Right renal pelvis (tissue), 4 donors: ENCODE measurements around the gene ACKR2. TPM values are rescaled to one million over a fixed set of nuclear protein-coding genes. Genes with fewer than 3 reads are reported as not detected.

Experiments used
- DNase-seq, 4 donors: peaks; one replicate each; pipeline ENCODE4 v3.0.0-alpha.2; 2013; ENCODE audit warnings: low read depth in 4 of 4, low spot score in 3 of 4, missing footprints in 1 of 4
- polyA plus RNA-seq, 4 donors: library from polyadenylated mRNA; unstranded; fragments of 120-200 nt; gene quantifications; one replicate each; pipeline ENCODE4 v1.2.1, GENCODE V29; 2013; ENCODE audit not compliant: insufficient read length in 4 of 4

The ACKR2 gene
- polyA plus RNA-seq, 4 donors = 2.0 to 2.6 (median 2.3) TPM

GRCh38 chr3:42853739-42854302 lies 44.6 kb downstream of the ACKR2 start:
- no peak for DNase-seq

GRCh38 chr3:42855219-42855546 lies 45.9 kb downstream of the ACKR2 start:
- no peak for DNase-seq

GRCh38 chr3:42855547-42856380 lies 46.5 kb downstream of the ACKR2 start:
- DNase-seq = no peak

- no peak for DNase-seq
These were observed 47.3 kb downstream of the ACKR2 start for GRCh38 chr3:42856544-42856943.

- DNase-seq = no peak
These were observed 55.2 kb downstream of the ACKR2 start for GRCh38 chr3:42864321-42864950.

DNA sequence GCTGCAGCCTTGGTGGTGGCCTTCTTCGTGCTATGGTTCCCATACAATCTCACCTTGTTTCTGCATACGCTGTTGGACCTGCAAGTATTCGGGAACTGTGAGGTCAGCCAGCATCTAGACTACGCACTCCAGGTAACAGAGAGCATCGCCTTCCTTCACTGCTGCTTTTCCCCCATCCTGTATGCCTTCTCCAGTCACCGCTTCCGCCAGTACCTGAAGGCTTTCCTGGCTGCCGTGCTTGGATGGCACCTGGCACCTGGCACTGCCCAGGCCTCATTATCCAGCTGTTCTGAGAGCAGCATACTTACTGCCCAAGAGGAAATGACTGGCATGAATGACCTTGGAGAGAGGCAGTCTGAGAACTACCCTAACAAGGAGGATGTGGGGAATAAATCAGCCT lies 56.0 kb downstream of the ACKR2 start:
- DNase-seq = no peak

DNA sequence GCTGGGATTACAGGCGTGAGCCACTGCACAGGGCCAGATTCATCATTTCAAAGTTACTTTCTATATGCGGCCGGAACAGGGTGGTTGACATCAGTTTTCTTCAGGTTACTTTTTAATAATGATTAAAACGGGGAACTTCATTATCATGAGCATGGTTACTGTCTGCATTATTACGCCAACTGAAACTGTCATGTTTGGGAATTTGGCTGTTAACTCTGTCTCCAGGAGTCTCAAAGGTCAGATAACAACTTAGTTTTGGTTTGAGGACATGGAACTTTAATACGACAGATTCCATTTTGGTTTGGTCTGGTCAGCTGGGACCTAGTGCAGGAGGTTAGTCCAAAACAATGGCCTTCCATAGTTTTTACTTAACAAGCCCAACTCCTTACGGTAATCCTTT lies 57.9 kb downstream of the ACKR2 start:
- DNase-seq = no peak

DNA sequence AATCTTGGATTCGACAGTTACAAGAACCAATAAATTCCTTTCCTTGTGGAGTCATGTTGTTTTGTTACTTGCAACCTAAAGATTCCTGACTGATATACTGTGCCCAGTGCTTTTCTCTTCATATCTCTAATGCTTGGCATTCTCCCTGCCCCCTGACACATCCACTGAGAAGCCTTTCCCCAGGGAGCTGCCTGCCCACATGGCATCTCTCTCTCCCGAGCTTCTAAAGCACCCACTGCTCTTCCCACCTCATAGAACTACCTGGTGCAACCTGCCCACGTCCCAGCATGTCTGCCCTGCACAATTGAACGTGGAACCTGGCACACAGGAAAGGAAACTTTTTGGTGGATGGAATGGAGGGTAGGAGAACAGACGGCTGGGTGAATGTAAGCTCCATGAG lies 59.6 kb downstream of the ACKR2 start:
- DNase-seq = no peak

GRCh38 chr3:42871592-42872196 lies 62.4 kb downstream of the ACKR2 start:
- DNase-seq = no peak

GRCh38 chr3:42872718-42873117 lies 63.5 kb downstream of the ACKR2 start:
- no peak for DNase-seq

- DNase-seq = no peak
These were observed 64.2 kb downstream of the ACKR2 start for GRCh38 chr3:42873221-42873982.

- DNase-seq = no peak
These were observed 65.5 kb downstream of the ACKR2 start for GRCh38 chr3:42874749-42875148.

DNA sequence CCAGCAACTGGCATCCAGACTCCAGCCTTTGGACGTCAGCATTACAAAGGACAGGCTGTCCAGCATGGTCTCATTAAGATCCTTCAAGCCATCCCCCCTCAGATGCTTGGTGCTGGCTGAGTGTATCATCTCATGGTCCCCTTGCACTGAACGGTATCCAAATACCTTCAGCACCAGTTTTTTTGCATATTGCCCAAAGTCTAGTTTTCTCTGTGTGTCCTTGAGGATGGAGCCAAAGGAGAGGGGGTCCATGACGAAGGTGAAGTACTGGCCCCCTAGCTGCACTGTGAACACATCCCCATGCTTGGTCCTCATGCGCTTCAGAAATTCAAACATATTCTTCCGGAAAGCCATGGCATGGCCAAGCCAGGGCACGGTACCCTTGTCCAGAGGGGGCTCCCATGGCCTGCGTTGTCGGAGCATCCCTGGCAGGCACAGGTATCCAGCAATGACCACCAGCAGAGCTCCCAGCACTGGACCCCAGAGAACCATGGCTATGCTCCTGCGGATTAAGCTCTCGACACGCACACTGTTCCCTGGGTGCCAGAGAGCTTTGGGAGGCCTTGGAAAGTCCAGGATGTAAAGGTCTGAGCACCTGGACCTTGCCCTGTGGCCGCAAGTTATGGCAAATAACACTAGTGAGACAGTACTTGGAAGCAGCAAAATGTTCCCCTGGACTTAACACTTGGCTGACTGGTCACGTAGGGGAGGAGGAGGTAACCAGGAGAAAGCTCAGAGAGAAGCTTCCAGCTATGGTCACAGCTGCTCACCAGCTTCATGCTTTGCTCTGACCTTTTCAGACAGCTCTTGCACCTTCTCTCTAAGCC lies 66.3 kb downstream of the ACKR2 start, which contains the start of gene CYP8B1:
Gene CYP8B1 (minus strand): TSS at position 555 of the 827 bp plus-strand sequence. CDS start 63 bp downstream, at position 492.
- no peak for DNase-seq

DNA sequence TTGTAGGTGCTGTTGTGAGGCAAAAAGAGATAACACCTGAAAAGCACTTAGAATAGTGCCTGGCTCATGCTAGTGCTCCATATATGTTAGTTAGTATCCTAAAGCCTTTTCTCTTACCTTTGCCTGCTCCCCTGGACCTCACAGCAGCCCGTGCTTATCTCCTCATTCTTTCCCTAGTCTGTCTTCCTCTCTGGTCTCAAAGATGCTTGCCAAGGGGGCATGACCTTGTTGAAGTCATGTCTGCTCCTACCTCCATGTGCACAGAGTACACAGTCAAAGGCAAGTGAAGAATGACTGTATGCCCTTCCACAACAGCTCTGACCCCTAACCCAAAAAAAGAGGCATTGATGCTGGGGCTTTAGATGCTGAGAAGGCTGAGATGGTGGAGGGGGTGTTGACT lies 67.2 kb downstream of the ACKR2 start:
- DNase-seq = no peak

DNA sequence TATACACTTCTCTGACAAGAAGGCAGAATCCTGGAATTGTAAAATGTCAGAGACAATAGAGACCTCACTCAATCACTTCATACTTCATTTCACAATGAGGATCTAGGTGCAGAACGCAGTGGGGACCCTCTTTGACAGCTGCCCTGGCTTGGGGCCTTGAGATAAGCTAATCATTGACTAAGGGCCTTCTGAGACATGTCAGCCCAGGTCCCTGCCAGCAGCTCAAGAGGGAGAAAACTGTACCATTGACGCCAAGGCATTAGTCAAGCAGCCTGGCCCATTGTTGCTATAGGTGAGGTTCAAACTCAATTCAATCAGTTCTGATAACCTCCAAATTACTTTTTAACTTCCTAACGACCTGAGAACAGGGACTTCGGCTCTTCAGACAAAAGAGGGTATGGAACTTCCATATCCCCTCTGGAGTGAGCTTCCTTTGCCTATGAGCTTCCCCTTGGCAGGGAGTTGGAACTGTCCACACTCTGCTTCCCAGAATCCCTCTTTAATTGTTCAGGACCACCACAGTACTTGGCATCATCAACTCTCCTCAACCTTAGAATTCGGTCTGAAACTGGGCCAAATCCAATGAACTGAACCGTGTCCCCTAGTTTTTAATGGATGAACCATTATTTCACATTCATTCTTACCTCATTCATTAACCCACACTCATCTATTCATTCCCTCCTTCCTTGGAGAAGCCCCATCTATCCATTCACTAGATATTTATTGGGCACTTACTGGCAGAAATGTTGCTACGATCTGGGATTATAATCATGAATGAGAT lies 67.9 kb downstream of the ACKR2 start:
- no peak for DNase-seq

- no peak for DNase-seq
These were observed 68.6 kb downstream of the ACKR2 start for GRCh38 chr3:42877881-42878280.

GRCh38 chr3:42880183-42880582 lies 70.9 kb downstream of the ACKR2 start:
- DNase-seq = no peak

- DNase-seq = peak; percentile 60 to 73 (median 63)
These were observed 71.6 kb downstream of the ACKR2 start for GRCh38 chr3:42880601-42881451.
